Osteocyte (in vitro differentiated cells): ENCODE data around the gene ACSF3. TPM values are rescaled to one million over a fixed set of nuclear protein-coding genes. Genes with fewer than 3 reads are reported as not detected.

Experiments
- DNase-seq: peaks from one replicate; pipeline ENCODE4 v3.0.0; 2021; ENCODE audit warnings: mixed read lengths; ENCODE audit not compliant: unreplicated experiment; ENCODE audit errors: extremely low spot score
- H3K27ac Mint-ChIP-seq: one replicate; pipeline ENCODE4 v1.8.0; 2021; ENCODE audit warnings: mild to moderate bottlenecking, mixed read lengths; ENCODE audit not compliant: unreplicated experiment
- H3K27me3 Mint-ChIP-seq: one replicate; pipeline ENCODE4 v1.8.0; 2021; ENCODE audit warnings: mixed read lengths; ENCODE audit not compliant: unreplicated experiment
- H3K36me3 Mint-ChIP-seq: one replicate; pipeline ENCODE4 v1.8.0; 2021; ENCODE audit warnings: mixed read lengths; ENCODE audit not compliant: unreplicated experiment
- H3K4me1 Mint-ChIP-seq: one replicate; pipeline ENCODE4 v1.8.0; 2021; ENCODE audit warnings: mixed read lengths; ENCODE audit not compliant: unreplicated experiment
- H3K4me3 Mint-ChIP-seq: one replicate; pipeline ENCODE4 v1.8.0; 2021; ENCODE audit warnings: mild to moderate bottlenecking, moderate library complexity, mixed read lengths; ENCODE audit not compliant: unreplicated experiment
- H3K9me3 Mint-ChIP-seq: one replicate; pipeline ENCODE4 v1.8.0; 2021; ENCODE audit warnings: mixed read lengths; ENCODE audit not compliant: unreplicated experiment
- CTCF ChIP-seq: fragments of 200-600 bp; sonication (generic); IDR thresholded peaks from 2 replicates; pipeline ENCODE4 v1.5.0; 2021; ENCODE audit warnings: antibody characterized with exemption, mild to moderate bottlenecking, moderate library complexity
- total RNA-seq: library from RNA; stranded (reverse); gene quantifications from 2 replicates; pipeline ENCODE4 v1.2.1, GENCODE V29; 2021

ACSF3 gene
- total RNA-seq, 1 donor from 2014 or later: 33.5 TPM

DNA sequence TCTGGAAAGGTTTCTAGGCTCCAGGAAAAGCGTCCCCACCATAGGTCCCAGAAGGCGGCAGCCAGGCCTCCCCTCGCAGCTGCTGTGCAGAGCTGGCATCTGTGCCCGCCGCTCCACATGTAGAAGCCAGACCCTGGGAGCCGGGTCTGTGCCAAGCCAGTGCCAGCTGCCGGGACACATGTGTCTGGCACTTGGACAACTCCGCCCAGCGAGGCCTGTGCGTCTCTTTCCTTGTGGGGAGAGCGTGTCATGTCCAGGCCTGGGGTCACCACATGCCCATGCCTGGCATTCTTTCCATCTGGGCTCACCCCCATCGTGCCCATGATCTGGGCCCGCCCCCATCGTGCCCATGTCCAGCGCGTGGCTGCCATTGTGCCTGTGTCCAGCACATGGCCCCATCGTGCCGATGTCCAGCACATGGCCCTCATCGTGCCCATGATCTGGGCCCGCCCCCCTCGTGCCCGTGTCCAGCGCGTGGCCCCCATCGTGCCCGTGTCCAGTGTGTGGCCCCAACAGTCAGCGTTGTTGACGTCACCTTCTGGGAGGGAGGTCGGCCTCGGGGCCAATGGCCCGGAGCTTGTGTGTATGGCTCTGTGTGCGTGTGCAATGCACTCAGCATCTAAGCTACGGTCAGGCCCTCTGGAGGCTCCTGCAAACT lies 13.3 kb upstream of the ACSF3 start:
- H3K27ac Mint-ChIP-seq: no peak overlapping the region
- no peaks in the 10 kb centered on the region for H3K4me1 Mint-ChIP-seq

DNA sequence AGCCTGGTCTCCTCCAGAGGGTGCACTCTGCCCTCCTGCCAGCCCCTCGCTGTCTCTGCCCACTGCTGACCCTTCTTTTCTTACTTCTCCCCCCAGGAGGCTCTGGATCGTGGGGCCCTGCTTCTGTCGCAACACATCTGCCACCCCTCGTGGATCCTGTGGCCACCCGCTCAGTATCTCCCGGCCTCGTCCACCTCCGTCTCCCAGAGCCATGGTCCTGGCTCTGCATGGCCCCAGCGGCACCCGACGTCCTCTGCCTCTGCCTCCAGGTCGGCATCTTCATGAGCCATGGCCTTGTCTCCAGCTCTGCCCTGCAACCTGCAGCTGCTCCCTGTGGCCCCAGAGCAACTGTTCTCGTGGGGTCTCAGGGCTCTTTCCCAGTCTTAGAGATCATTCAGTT lies 12.1 kb upstream of the ACSF3 start:
- H3K36me3 Mint-ChIP-seq: no peaks in the 10 kb centered on the region
- DNase-seq: no peak
- peaks cover 4% of the 10 kb centered on the region for H3K27me3 Mint-ChIP-seq
- no peak for TF ChIP-seq CTCF
- H3K4me3 Mint-ChIP-seq: no peak overlapping the region
- H3K27ac Mint-ChIP-seq: no peak overlapping the region
- no peaks in the 10 kb centered on the region for H3K4me1 Mint-ChIP-seq
- no peaks in the 10 kb centered on the region for H3K9me3 Mint-ChIP-seq

More for the DNA sequence above, 13.3 kb upstream of the ACSF3 start:
- H3K36me3 Mint-ChIP-seq: no peaks in the 10 kb centered on the region
- TF ChIP-seq CTCF: no peak
- H3K4me3 Mint-ChIP-seq: no peak overlapping the region
- H3K27me3 Mint-ChIP-seq: peaks cover 4% of the 10 kb centered on the region
- no peak for DNase-seq
- no peaks in the 10 kb centered on the region for H3K9me3 Mint-ChIP-seq

GRCh38 chr16:89084411-89084810 lies 9.2 kb upstream of the ACSF3 start:
- no peak overlapping the region for H3K27ac Mint-ChIP-seq
- DNase-seq: no peak
- H3K36me3 Mint-ChIP-seq: no peaks in the 10 kb centered on the region
- TF ChIP-seq CTCF: no peak
- H3K27me3 Mint-ChIP-seq: peaks cover 11% of the 10 kb centered on the region
- H3K4me1 Mint-ChIP-seq: no peaks in the 10 kb centered on the region
- H3K4me3 Mint-ChIP-seq: no peak overlapping the region
- H3K9me3 Mint-ChIP-seq: no peaks in the 10 kb centered on the region

DNA sequence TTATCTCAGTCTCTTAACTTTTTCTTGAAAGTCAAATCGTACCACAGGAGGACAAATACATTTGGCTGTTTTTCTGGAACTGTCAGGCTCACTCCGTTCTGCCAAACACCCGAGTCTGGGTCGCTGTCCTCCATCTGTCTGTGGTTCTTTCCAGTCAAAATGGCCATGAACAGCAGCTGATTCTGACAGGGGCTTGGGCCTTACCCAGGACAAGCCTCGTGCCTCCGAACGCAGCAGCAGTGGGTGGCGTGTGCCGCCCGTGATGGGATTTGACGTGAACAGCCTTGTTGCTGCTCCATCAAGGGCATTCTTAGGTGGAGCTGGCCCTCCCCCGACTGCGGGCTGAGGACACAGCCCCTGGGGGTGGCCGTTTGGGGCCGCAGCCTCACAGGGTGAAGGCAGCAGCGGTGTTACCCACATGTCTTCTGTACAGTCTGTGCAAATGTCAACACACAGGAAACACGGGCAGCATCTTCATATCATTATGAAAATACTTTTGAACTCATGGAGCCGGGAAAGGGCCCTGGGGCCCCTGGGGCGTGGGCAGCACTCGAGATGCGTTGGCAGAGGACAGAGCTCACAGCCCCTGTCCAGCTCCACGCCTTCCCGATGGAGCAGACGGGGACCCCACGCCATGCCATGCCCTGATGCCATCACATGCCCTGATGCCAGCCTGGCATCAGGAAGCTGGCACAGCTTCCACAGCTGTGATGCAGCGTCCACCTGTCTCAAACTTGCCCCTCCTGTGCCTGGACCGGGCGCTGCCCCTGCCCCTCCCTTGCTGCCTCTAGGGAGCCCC lies 8.6 kb upstream of the ACSF3 start:
- H3K4me3 Mint-ChIP-seq: no peak overlapping the region
- no peaks in the 10 kb centered on the region for H3K4me1 Mint-ChIP-seq
- H3K9me3 Mint-ChIP-seq: no peaks in the 10 kb centered on the region
- H3K36me3 Mint-ChIP-seq: no peaks in the 10 kb centered on the region
- peaks cover 17% of the 10 kb centered on the region for H3K27me3 Mint-ChIP-seq
- no peak for DNase-seq
- no peak for TF ChIP-seq CTCF
- no peak overlapping the region for H3K27ac Mint-ChIP-seq

DNA sequence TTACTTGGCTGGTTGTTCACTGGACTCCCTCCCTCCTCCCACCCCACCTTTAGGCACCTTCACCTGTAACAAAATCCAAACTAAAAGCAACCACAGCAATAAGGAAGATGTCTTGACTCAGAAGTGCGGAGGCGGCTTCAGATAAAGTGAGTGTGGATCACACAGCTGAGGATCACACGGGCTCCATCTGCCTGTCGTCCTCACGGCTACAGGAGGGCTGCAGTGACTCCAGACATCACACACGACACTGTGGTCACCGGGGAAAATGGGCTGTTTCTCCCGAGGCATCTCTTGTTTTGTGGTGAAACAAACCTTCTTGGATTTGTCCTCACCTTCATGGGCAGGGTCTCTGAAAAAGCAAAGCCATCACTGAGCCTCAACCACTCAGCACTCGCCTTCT lies 7.9 kb upstream of the ACSF3 start:
- Mint-ChIP-seq H3K27ac (no peak overlapping the region), H3K36me3 (no peaks in the 10 kb centered on the region), H3K9me3 (no peaks in the 10 kb centered on the region), H3K27me3 (peaks cover 24% of the 10 kb centered on the region), H3K4me3 (no peak overlapping the region), H3K4me1 (no peaks in the 10 kb centered on the region)
- no peak for DNase-seq
- no peak for TF ChIP-seq CTCF
